ENCODE results near the gene FAM72A.
"Not testable (repeated sequence)": the region's sequence is repeated elsewhere in the genome, so short reads cannot be mapped to it uniquely, and the experiment has no call there.

Gene FAM72A

DNA sequence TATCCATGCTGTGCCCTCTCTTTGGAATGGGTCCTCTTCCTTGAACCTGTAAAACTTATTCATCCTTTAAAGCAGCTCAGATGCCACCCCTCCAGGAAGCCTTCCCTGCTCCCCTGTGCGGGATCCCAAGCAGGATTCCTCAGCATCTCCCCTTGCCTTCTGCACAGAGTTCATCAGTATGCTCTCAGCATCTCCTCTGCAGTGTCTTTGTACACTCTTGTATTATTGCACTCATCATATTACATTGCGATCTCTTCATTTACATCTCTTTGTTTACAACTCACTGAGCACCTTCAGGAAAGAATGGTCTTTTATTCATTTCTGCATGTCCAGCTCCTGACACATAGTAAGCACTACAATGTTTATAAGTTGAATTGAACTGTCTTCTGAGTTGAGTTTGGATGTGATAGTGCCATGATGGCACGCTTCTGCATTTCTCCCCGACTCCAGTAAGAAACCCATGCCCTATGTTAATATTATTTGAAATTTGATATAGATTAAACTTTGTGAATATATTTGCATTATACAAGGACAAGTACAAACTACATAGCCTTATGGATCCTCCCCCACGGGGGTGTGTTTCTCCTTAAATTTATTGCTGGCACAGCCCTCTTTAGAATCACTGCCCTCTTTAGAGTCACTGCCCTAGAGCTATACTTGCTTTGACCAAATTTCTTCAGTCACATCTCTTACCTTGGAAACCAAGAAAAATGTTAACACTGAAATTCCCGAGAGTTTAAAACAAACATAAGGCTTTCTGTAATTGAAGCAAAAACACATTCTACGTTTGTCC is 13.2 kb upstream of the FAM72A start:
- not testable (repeated sequence) for H3K27ac ChIP-seq

DNA sequence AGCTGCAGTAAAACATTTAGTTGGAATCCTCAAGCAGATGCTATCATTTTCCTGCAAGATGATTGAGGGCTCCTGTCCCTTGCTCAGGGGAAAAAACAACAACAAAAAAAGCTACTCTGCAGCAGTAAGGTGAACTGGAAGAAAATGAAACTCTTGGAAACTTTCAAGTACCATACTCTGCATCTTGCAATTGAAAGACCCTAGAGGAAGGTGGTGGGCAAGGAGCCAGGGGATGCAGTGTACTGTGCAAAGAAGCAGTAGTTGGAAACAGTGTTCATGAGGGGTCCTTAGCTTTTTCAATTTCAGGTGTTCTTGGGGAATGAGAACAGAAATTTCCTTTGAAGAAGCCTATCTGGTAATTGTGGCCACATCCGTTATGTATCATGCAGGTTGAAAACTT is 8.2 kb upstream of the FAM72A start:
- H3K27ac ChIP-seq = not testable (repeated sequence)

DNA sequence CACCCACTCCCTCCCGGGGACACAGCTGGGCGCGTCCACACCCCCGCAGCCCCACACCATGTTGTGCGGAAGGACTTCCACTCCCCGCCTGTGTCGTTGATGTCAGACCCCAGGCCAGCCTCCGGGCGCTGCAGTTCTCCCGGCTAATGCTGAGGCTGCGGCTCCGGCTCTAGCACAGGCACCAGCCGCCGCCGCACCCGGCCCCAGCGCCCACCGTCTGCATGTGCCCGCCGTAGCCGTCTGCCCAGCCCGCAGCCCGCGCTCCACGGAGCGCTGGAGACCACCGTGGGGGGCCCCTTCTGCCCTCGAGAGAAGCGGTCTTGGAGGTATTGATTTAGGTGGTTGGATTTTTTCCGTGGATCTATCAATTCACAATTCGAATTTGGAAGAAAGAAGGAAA is 2.9 kb upstream of the FAM72A start:
- not testable (repeated sequence) for H3K27ac ChIP-seq

DNA sequence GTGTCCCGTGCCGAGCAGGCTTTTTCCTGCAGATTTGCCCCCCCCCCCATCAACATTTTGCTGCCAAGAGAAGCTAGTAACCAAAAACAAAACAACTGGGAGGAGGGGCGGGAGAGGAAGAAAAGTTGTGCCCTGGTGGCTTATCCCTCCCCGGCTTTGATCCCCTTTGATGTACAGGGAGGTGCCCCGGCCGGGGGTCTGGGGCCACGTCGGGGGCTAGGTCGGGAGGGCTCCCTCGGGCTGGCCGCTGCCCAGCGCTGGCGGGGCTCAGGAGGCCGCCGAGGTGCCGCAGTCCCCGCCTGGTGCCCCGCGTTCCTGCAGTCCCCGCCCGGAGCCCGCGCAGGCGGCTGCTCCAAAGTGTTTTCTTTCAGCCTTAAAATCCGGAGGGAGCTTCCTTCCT is 2.2 kb upstream of the FAM72A start:
- H3K27ac ChIP-seq = peak overlapping the region; percentile 35; the same call in 1 of the 2 replicates

DNA sequence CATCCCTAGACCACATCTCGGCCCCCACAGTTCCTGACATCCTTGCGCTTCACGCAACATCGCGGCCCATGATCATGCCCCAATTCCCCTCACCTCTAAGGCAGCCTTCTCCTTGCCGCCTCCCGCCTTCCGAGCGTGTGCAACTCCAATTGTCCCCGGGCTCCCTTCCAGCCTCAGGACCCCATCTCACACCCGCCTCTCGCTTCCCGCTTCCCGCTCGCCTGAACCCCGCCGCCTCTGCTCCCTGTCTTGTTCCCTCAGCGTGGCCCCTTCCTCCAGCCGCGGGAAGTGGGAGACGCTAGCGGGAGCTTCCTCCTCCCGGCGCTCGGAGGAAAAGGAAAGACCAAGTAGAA is 1.5 kb upstream of the FAM72A start:
- not testable (repeated sequence) for H3K27ac ChIP-seq

DNA sequence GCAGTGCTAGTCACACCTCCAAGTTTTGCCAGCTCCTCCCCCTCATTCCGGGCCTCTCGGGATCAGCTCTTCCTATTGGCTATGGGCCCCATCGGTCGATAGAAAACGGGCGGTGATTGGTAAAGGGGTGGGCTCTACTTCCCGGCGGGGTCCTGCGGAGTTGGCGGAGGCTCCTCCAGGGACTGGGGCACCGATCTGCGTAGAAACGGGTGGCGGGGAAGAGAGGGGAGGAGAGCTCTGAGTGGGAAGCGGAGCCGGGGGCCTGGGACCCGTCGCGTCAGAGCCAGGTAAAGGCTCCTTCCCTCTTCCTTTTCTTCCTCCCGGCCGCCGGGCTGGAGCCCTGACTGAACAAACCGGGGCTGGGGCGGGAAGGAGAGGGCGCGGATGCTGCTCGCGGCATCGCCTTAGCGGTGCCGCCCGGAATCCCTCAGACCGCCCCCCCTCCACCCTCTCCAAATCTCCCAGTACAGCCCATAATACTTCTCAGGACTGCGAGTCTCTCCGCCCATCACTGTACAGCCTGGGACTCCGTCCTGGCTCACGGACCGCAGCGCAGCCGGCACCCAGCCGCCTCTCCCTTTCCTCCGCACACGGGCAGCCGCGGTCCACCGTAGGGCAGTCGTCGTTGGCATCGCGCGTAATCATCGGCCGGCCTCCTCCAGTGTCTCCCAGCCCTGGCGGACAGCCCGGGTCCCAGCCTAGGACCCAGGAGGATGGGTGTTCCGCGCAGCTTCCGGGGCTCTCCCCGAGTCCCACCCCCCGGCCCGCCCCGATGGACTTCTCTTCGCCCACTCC is 922 bp upstream of the FAM72A start, which contains the start of gene SRGAP2:
SRGAP2 (plus strand) TSS at position 178 of the 795 bp plus-strand sequence. CDS start 2,430 bp downstream, outside the sequence.
- not testable (repeated sequence) for H3K27ac ChIP-seq

DNA sequence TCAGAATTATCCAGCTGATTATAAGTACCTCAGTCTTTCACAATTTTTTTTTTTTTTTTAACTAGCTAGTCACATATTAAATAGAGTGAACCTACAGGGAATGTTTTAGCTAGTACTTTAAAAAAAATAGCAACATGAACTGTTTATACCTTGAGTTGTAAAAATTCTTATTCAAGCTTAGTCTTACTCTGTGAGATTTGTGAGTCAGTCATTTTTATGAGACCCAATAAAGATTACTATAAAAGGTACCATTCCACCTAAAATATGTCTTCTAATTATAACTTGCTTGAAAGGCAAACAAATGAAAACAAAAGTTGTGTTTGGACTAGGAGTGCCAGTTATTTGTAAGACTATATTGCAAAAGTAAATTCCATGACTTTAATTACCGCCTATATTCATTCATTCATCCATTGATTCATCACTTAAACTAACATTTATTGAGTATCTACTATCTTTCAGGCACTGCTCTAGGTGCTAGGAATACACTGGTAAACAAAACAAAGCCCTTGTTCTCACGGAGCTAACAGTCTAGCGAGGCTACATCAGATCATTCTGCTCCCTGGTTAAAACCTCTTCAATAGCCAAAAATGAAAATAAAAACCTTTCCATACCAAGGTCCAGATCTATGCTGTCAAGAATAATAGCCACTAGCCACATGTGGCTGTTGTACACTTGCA is 5.8 kb downstream of the FAM72A start:
- not testable (repeated sequence) for H3K27ac ChIP-seq

DNA sequence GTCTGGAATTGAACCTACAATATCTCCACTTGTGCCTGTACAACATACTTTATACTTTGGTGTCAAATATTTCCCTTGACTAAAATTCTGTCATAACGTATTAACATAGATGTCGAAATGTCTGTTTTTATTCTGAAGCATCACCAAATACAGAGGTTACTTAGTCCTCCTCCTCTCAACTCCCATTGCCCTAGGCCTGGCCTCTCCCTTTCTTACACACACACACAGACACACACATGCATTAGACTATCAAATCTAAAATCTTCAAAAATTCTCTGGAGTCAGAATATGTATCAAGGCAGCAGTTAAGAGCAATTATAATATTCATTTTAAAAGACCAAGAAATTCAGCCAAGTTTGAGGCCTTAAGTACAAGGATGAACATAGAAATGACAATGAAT is 7.5 kb downstream of the FAM72A start:
- H3K27ac ChIP-seq = not testable (repeated sequence)

DNA sequence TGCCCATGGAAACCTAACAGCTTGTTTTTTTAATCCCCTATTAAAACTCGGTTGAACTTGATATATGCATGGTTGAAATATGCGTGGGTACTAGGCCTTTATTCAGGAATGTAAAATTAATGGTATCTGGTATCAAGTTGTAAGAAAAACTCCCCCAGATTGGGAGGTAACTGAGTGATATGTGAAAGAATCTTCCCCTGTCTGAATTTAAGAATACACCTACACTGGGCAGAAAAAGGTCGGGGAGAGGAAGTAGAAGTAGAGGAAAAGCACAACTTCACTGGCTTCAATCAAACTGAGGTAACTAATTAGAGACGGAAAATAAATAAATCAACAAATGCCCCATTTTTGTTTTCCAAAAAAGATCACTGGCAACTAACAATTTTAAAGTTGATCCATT is 15.8 kb downstream of the FAM72A start:
- not testable (repeated sequence) for H3K27ac ChIP-seq

DNA sequence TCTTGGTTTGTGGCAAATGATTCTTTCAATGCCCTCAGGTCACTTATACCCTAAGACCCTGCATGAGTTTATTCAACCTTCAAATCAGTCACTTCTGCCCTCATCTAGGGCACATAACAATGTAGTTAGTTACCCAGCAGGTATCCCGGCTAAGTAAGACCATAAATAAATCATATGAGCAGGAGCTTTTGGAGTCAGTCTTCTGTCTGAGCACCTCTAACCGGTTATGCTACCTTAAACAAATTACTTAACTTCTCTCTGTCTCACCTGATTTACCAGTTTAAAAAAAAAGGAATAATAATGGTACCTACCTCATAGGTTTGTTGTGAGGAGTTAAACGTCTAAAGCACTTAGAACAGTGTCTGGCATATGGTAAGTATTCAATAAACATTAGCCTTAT is 16.9 kb downstream of the FAM72A start:
- H3K27ac ChIP-seq = not testable (repeated sequence)

DNA sequence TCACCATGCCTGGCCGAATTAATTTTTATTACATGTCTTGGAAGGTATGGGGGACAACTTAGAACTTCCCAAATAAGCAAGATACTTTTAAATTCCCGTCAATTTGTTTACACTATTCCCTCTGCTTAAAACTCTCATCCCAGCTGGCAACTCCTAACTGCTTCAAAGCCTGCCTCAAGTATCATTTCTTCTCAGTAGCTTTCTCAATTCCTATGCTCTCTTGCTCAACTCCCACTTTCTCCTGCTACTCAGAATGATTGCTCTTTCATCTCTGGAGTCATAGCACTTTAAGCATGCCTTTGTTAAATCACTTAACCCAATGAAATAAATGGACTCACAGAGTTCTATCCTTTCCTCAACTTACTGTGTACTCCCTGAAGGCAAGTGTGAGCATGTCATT is 18.9 kb downstream of the FAM72A start:
- not testable (repeated sequence) for H3K27ac ChIP-seq

DNA sequence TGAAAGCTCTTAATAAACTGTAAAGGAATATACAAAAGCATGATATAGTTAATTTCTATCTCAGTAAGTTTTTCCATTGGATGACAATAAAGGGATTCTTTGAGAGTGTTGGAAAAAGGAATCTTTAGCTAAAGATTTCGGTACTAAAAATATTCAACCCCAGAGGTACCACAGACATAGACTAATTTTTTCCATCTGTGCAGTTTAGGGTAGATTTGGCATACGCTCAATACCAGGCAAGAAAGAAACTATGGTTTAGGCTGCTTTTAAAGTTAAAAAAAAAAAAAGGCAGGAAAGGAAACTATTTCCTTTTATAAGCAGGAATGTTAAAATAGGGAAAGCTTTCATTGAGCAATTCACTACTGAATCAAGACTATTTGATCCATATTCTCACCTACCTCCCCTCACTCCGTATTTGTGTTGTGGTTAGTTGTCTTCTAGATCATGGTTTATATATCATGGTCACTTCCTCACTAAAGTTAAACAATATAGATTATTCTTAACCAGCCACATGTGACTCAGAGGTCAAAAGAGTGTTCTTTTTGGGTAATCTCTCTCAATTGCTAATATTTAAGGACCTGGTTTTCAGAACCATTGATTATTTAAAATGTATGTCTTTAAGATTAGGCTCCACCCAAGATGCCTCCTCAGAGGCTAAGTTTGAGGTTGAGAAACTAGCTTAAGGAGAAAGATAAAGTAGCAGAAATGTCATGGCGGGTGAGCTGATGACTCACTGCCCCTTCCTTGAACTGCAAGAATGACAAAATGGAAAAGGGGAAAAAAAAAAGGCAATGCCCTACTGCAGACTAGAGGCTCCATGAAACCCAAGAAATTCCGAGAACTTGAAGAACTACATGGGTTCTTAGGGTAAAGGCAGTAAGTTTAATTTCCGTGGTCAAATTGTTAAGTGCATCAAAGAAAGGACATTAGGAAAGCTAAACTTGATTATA is 20.0 kb downstream of the FAM72A start:
- not testable (repeated sequence) for H3K27ac ChIP-seq

DNA sequence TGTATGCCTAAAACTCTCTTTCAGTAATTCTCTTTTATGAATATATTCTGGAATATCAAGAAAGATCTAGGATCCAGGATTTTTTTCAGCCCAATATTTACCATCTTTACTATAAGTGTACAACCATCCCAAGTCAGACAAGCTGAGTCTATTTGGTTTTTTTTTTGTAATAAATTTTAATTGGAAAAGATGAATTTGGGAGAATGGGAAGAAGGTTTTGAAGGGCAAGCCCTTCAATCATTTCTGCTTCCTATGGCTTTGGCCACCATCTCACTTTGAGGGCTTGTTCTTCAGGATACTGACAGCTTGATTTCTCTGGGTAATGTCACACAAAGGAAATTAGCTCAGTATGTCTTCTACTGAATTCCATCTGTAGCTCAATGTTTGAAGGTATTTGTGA is 23.0 kb downstream of the FAM72A start:
- not testable (repeated sequence) for H3K27ac ChIP-seq

DNA sequence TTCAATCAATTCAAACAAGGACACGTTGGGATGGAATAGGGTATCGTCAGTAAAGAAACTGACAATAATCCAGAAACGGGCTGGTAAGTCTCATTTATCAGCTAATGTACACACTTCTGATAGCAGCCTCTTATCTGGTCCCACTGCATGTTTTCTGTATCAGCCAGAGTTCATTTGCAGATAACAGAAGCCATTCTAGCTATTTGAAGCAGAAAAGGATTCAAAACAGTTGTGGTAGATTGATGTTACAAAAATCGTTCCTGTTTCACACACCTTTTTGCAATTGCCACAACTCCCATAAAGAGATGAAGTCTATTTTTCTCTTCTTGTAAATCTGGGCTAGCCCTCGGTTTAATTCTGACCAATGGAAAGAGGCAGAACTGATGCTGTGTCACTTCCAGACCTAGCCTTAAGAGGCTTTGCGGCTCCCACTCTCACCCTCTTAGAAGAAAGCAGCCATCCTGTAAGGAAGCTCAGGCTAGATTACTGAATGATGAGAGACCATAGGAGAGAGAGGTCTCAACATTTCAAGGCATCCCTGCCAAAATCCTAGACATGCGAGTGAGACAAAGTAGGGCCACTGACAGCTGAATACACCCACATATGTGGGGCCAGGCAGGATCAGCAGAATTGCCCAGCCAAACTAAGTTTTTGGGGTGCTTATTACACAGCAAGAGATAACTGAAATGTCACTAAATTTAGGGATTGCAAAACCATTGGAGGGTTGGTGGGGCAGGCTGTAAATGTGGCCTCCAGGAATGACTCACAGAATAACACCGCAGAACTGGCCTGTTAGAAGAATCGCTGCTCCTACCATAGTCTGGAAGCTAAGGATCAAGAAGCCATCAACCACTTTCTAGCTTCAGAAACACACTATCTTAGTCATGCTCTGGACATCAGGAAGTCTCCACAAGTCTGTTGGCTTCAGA is 24.3 kb downstream of the FAM72A start:
- not testable (repeated sequence) for H3K27ac ChIP-seq

DNA sequence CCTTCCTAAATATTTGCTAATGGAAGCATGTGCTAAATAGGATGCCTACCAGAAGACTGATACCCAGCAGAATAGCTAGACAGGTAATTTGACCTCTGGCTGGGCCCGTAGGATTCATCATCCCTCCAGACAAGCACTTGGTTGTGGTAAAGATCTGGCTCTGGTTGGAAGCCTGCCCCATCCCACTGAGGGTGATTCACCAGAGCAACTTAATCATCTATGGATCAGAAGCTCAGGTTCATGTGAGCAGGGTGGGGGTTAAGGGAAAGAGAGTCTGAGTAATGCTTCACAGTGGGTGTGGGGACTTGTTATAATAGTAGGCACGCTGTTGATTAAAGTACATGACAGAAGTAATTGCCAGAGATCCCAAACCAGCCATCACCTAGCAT is 26.5 kb downstream of the FAM72A start:
- H3K27ac ChIP-seq = not testable (repeated sequence)

DNA sequence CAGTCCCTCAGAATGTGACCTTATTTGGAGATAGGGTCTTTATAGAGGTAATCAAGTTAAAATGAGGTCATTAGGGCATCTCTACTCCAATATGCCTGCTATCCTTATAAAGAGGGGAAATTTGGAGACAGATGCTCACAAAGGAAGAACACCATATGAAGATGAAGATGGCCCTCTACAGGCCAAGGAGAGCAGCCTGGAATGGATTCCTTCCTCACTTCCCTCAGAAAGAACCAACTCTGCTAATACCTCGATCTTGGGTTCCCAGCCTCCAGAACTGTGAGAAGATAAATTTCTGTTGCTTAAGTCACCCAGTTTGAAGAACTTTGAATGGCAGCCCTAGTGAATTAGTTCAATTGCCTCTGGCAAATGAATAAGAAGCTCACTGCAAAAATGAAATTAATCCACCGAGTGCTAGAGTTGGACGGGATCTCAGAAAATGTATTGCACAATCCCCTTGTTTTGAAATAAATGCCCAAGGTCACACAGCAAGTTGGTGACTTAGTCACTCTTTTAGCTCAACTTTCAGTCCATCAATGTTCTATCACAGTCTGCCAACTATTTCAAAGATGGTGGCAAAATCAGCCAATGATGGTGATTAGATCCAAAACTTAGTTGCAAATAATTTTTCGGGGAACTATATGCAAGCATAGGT is 27.1 kb downstream of the FAM72A start:
- not testable (repeated sequence) for H3K27ac ChIP-seq
